ENCODE results near the gene TBCD.

GRCh38 chr17:82876602-82877379, 124.9 kb downstream of the TBCD start:
- TF ChIP-seq EZH2phosphoT487 (conservative IDR thresholded peaks at IDR 0.05; ENCODE audit: low read length) (no peak), CTCF (IDR thresholded peaks at IDR 0.05; ENCODE audit: insufficient read depth, low read length, poor library complexity, severe bottlenecking) (no peak)
